Effector CD8-positive, alpha-beta T cell (primary cell): Measurements from ENCODE around the gene NBEA.

Experiments used
- DNase-seq: peaks from one replicate; lab custom pipeline; 2025; lab: John Stamatoyannopoulos, UW

Gene NBEA

GRCh38 chr13:35573639-35574038 lies 631.6 kb downstream of the NBEA start:
- DNase-seq: no peak

DNA sequence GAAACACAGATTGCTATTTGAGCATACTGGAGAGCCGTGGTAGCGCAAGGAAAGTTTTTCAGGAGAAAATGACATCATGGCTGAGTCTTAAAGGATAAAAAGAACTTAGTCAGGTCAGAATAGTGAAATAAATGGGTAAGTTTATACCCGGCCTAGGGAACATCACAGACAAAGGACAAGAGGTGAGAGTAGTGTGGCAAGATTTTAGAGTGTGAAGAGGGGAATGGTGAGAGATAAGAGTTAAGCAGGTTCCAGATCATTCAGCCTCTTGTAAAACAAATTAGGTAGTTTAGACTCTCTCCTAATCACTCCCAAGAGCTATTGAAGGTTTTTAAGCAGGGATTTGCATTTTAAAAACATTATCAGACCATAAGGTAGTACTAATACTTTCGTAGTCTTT lies 650.4 kb downstream of the NBEA start:
- no peak for DNase-seq

DNA sequence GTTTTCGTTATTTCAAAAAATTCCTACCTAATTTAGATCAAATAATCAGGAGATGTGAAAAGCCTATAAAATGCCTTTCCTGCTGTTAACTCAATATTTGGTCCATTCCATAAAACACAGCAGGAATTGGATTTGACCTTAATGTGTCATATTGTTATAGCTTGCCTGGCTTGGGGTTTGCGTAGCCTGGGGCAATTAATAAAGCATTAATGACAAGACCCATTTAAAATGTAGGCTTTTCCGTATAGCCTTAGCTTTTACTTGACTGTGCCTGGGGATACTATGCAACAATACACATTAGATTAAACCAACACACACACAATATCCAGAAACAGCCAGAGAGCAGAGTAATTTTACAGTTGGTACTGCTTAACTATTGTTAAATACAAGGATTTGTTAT lies 651.6 kb downstream of the NBEA start:
- no peak for DNase-seq

- DNase-seq: no peak
These were observed 652.0 kb downstream of the NBEA start for GRCh38 chr13:35594096-35594495.

DNA sequence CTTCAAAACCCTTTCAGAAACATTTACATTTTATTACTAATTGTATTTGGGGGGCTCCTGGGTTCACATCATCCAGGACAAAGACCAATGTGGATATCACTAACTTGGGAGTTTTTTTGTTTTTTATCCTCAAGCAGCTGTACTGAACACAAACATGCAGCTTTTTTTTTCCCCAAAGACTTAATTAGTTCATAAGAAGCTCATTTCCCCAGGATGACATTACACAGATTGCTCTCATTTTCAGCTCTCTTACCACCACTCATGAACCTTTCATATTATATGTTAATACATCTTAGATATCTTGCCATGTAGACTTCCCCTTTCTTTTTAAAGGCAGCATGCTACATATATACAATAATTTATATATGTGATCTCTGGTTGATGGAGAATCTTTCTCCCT lies 653.1 kb downstream of the NBEA start:
- DNase-seq: no peak

DNA sequence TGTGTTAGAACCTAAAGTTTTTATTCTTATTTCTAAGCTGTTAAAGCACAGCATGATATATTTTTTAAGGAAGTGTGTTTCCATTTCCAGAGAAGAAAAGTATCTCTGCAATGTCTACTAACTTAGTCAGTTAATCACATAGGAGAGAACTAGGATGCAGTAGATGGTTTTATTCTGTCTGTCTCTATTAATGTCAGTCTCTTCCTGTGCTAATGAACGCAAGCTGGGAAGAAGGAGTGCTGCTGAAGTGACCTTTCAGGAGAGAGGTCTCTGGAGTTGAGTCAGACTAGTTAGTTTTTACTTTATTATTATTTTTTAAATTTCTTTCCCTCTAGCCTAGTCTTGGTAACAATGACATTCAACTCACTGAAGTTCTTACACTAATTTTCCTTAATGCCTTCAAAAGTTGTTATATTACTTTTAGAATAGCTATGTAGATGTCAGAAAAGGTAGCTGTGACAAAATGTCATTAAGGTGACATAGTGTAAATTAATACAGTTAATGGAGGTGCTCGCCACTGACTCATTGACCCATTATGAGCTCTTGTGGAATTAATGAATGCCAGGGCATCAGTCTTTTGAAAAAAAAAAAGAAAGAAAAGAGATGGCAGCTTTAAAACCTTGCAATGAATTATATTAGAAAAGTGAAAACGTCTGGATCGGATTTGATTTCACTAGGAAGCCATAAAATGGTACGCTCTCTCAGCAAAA lies 654.4 kb downstream of the NBEA start:
- DNase-seq: no peak

DNA sequence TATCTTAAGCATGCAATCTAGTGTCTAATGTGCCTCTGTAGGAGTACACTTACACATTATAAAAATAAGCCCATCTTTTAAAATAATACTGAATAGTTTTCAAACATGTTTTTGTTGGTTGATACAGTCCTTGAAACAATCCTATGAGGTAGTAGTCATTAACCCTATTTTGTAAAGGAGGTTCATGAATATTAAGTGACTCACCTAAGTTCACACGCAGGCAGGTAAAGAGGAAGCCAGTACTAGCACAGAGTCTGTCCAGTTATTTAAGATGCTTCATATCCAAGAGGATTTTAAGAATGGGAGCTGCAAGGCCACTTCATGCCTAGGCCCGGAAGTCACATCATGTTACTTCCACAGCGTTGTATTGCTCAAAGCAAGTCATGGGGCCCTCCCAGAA lies 655.4 kb downstream of the NBEA start:
- DNase-seq: no peak

DNA sequence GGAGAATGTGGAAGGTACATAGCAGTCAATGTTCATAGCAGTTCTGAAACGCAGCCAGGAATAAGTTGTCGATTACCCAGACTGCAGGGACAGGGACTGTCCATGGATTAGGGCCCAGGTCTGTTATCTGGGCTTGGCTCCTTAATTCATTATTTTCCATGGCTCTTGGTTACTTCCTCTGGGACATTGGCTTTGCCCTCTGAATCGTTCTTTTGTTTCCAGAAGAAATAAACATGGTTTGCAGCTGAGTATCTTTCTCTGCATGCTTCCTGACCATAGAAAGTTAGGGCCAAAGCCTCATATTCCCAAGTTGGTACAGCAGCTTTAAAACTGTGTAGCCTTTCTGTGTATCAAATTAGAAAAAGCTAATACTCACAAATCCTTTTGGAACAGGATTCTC lies 656.2 kb downstream of the NBEA start:
- no peak for DNase-seq

DNA sequence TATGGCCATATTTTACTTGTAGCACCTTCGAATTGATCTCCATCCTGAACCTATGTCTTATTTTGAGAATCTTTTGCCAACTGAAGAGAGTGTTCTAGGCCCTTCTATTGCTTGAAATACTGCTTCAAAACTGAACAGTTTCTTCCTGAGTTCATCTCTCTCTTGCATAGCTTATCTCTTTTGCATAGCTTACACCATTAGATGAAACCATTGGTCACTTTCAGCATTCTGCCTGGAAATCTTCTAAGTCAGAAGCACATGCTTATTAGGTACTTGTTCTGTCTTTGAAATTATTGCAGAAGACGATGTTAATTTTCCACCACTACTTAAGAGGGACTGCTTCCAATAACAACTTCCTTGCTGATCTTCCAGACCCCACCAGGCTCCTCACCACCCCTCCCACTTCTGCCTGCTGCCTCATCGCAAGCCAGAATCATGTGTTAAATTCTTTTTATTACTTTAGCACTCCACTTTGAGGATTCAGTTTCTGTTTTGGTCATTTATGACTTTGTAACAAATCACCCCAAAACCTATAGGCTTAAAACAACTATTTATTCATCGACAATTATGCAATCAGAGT lies 656.8 kb downstream of the NBEA start:
- DNase-seq: no peak

- no peak for DNase-seq
These were observed 657.3 kb downstream of the NBEA start for GRCh38 chr13:35599384-35599783.

DNA sequence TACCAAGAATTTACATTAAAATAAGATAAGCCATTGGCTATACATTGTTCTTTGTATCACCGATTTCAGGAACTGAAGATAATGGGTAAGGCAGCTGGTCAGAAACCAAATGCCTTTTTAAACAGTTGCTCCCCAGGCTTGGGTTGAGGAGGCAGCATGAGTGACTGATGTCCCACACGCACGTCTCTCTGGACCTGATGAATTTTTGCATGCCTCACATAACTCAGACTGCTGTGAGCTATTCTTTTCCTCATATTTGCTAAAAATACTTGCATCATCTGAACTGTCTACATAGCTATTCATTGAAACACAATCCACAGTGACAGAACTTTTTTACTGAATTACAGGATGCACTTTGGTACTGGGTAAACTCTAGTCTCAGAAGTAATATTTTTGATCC lies 658.1 kb downstream of the NBEA start:
- no peak for DNase-seq

DNA sequence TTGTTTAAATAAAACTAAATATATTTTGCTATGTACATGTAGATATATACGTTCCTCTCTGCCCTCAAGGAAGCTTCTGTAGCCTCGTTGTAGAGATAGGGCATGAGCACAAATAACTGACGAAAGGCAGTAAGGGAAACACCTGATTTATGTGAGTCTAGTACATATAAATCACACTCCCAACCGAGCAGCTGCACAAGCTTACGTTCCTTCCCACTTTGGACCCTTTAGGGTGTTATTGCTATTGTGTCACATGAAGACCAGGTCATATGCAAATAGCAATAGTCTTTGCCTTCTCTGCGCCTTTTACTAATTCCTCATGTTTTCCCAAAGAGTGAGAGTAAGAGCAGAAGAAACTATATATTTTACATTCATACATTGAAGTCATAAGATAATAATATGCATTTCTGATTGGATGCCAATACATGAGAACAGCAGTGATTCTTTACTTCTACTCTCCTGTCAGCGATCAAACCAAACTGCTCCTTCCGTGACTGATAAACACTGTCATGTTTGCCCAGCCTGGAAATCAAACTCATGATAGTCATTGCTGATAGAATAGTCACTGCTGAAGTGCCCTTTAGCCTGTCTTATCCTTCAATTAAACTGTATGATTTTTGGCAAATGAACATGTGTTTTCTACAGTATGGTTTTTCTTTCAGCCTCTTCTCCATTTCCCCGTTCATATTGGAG lies 661.7 kb downstream of the NBEA start:
- DNase-seq: no peak

DNA sequence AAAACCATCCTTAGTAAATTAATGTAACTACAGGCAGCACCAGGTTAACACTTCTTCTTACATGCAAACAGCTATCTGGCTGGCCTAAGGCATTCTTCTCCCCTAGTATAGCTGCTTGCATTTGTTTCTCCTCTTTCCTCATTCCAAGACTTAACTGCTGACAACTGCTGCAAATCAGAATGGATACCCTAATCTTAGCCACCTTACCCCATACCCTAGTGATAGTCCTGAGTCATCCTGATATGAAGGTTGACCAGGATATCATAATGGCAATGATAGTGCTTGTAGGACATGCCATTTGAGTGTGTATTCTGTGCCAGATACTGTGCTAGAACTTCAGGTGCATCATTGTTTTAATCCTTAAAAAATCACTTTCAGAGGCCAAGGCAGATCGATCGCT lies 672.6 kb downstream of the NBEA start:
- DNase-seq: no peak

DNA sequence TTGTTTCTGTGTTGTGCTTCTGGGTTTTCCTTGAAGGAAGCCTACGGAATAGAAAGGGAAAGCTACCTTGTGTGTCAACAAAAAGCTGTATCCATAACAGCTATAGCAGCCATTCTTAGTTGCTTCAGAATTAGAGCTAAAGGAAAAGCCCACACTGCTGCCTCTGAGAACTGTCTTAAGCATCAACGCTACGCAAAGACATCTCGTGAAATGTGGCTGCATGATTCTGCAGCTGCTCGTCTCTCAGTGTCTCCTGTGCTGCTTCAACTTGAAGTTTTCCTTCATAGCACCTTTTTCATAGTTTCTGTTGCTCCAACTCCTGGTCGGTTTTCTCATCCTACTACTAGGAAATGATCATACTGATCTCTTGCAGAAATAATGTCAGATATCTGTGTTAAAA lies 675.4 kb downstream of the NBEA start:
- no peak for DNase-seq

- no peak for DNase-seq
These were observed 676.6 kb downstream of the NBEA start for GRCh38 chr13:35618565-35619083.

- DNase-seq: no peak
These were observed 679.9 kb downstream of the NBEA start for GRCh38 chr13:35621989-35622388.

DNA sequence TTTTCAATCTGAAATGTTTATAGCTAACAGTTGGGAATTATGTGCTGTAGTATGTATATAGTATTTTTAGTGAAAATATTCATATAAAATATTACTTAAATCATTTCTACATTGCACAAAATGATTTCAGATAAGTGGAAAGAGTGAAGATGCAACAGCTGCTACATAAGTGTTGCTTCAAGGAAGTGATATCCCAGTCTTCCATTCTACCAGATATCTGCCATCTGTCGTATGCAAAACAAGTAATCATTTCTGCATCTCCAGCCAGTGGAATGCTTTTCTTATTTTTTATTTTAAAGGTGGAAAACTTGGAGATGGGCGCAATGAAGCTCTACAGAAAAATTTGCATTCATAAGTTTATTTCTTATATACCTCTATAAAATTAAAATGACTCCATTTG lies 687.0 kb downstream of the NBEA start:
- no peak for DNase-seq

GRCh38 chr13:35630551-35631275 lies 688.6 kb downstream of the NBEA start:
- DNase-seq: no peak

DNA sequence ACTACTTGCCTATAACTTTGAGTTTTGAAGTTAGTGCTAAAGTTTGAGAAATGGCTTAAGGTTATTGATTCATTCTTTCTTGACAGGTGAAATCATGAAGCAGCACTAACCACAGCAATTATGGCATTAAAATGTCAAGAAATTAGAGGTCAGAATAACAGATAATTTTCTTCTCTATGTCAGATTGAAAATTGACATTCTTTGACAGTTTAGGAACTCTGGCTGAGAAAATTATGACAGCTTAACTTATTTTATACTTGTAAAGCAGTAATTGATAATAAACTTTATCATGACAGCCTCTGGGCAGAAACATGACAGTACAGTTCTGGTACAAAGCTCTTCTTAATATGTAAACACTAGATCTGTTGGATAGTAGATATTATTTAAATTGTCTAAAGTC lies 689.6 kb downstream of the NBEA start:
- no peak for DNase-seq

- no peak for DNase-seq
These were observed 701.6 kb downstream of the NBEA start for GRCh38 chr13:35643625-35644024.

DNA sequence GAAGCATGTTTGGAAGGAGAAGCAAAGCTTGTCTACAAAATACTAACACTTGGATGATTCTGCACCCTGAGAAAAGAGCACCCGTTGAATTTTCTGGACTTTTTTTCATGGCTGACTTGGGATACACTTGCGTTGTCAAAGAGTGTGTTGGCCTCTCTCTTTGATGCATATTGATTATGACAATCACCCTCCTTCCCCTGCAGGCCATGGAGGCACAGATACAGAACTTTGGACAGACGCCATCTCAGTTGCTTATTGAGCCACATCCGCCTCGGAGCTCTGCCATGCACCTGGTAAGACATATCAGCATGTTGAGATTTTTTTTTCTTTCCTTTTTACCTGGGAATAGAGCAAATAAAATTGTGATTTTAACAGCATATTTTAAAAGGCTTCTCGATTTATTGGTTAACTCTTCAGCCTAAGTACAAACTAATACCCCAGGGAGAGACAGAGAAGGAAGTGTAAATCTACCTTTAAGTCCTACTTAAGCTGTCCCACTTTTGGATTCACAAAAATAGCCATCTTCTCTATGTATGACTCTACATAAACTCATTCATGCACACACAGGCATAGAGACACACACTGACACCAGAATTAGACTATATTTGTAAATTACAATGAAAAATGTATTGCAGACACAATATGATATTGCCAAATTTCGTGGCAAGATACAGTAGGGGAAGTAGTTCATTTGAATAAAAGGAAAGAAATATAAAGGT lies 704.1 kb downstream of the NBEA start:
- DNase-seq: no peak

GRCh38 chr13:35648201-35648600 lies 706.1 kb downstream of the NBEA start:
- no peak for DNase-seq
